ENCODE results near the gene PRAMEF8.
"Not testable (repeated sequence)": the region's sequence is repeated elsewhere in the genome, so short reads cannot be mapped to it uniquely, and the experiment has no call there.

The PRAMEF8 gene

DNA sequence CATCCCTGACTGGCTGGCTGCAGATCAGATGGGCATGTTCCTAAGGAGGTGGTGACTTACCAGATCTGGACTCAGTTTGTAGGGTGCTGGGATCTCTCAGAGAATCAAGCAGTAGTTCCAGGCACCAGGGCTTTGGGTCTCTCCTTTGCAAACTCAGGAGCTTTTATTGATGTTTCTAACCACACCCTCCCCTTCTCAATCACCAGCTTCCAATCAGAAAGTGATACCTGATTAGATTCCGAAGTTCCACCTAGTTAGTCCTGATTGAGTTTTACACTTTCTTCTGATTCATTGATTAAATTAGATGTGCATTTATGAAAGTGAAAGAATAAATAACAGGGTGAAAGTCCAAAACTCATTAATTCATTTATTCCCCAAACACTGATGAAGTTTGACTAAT lies at the start of gene PRAMEF8:
Gene PRAMEF8, minus strand, starts transcription at position 101 of the 400 bp plus-strand sequence. CDS start 1,046 bp downstream, outside the sequence.
- DNase-seq (ENCODE audit: low spot score), result not testable (repeated sequence)

GRCh38 chr1:13315281-13315680 lies 30.3 kb upstream of the PRAMEF8 start, which contains the start of gene PRAMEF15:
TSS of gene PRAMEF15 (plus strand) at chr1:13315581. CDS start at chr1:13318408, 2,827 bp downstream.
- not testable (repeated sequence) for DNase-seq (ENCODE audit: low spot score)

DNA sequence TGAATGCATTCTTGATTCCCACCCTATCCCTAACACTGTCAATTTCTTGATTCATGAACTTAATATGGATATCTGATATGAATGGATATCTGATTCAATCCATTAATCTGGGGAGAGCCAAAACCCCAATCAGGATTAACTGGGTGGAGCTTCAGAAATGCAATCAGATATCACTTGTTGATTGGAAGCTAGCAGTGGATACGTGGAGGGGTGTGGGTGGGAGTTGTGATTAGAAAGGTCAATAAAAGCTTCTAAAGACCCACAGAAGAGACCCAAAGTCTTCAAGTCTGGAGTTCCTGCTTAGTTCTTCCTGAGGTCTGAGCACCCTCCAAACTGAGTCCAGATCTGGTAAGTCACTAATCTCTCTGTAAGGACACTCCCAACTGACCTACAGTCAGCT lies 18.3 kb upstream of the PRAMEF8 start, which contains the start of gene PRAMEF33:
Gene PRAMEF33, plus strand, starts transcription at position 301 of the 400 bp plus-strand sequence. CDS start 2,416 bp downstream, outside the sequence.
- not testable (repeated sequence) for DNase-seq (ENCODE audit: low spot score)

DNA sequence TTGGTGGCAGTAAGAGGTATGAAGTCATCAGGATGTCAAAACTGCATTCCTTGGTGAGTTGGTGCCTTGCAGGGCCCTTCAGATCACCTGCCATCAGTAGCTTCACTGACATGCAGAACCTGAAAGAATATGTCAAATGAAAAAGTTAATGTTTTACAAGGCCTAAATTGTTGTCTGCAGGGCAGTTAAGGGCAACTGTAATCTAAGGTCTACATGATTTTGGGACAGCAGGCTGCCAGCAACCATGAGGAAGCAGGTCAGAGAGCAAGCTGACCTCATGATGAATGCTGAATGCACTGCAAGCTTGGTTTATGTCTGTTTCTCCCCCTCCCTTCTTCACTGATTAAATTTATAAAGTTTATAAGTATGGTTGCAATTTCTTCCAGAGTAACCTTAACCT lies 17.3 kb upstream of the PRAMEF8 start:
- DNase-seq (ENCODE audit: low spot score), result not testable (repeated sequence)

DNA sequence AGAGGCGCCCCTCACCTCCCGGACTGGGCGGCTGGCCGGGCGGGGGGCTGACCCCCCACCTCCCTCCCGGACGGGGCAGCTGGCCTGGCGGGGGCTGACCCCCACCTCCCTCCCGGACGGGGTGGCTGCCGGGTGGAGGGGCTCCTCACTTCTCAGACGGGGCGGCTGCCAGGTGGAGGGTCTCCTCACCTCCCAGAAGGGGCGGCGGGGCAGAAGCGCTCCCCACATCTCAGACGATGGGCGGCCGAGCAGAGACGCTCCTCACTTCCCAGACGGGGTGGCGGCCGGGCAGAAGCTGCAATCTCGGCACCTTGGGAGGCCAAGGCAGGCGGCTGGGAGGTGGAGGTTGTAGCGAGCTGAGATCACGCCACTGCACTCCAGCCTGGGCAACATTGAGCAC lies 13.8 kb upstream of the PRAMEF8 start:
- DNase-seq (ENCODE audit: low spot score), result not testable (repeated sequence)

GRCh38 chr1:13297216-13297931 lies 12.4 kb upstream of the PRAMEF8 start:
- not testable (repeated sequence) for DNase-seq (ENCODE audit: low spot score)

GRCh38 chr1:13289030-13289429 lies 4.1 kb upstream of the PRAMEF8 start:
- not testable (repeated sequence) for DNase-seq (ENCODE audit: low spot score)

- DNase-seq (ENCODE audit: low spot score), result not testable (repeated sequence)
Measured at GRCh38 chr1:13279617-13280016, 5.3 kb downstream of the PRAMEF8 start.

GRCh38 chr1:13277016-13277415 lies 7.9 kb downstream of the PRAMEF8 start:
- DNase-seq (ENCODE audit: low spot score), result not testable (repeated sequence)

DNA sequence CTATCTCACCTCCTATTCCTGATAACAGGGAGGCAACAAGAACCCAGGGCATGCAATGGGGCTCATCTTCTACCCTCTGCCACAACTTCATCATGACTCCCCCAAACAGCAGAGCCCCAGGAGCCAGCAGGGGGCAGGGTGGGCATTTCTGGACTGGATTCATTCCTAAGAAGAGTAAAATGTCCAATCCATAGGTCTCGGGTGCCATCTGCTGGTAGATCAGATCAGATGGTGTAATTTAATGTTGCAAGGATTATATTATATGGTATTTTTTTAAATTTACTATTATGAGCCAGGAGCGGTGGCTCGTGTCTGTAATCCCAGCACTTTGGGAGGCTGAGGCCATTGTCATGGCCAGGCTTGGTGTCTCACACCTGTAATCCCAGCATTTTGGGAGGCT lies 19.8 kb downstream of the PRAMEF8 start:
- not testable (repeated sequence) for DNase-seq (ENCODE audit: low spot score)

DNA sequence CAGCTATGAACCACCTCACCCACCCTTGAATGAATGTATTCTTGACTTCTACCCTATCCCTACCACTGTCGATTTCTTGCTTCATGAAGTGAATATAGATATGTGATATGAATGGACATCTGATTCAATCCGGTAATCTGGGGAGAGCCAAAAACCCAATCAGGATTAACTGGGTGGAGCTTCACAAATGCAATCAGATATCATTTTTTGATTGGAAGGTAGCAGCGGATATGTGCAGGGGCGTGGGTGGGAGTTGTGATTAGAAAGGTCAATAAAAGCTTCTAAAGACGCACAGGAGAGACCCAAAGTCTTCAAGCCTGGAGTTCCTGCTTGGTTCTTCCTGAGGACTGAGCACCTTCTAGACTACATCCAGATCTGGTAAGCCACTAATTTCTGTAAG lies 31.0 kb downstream of the PRAMEF8 start, which contains the start of gene PRAMEF5:
Gene PRAMEF5, plus strand, starts transcription at position 301 of the 400 bp plus-strand sequence. CDS start 5,071 bp downstream, outside the sequence.
- not testable (repeated sequence) for DNase-seq (ENCODE audit: low spot score)

DNA sequence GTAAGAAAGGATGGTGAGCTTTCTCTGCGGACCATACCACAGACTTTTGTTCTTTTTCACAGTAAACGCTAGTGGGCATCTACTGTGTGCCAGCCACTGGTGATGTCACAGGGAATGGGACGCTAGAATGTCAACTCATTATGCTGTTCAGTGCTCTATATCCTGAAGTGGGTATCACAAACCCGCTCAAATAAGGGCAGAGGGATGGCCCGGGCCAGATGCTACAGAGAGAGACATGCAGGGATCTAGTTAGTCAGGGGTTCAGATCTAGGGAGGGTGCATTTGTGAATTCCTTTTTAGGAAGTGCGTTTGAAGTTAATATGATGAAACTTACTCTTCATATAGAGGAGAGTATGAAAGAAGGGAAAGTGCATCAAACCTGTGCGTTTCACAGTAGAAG lies 37.8 kb downstream of the PRAMEF8 start:
- DNase-seq (ENCODE audit: low spot score), result not testable (repeated sequence)

GRCh38 chr1:13246554-13246871 lies 38.4 kb downstream of the PRAMEF8 start:
- not testable (repeated sequence) for DNase-seq (ENCODE audit: low spot score)

DNA sequence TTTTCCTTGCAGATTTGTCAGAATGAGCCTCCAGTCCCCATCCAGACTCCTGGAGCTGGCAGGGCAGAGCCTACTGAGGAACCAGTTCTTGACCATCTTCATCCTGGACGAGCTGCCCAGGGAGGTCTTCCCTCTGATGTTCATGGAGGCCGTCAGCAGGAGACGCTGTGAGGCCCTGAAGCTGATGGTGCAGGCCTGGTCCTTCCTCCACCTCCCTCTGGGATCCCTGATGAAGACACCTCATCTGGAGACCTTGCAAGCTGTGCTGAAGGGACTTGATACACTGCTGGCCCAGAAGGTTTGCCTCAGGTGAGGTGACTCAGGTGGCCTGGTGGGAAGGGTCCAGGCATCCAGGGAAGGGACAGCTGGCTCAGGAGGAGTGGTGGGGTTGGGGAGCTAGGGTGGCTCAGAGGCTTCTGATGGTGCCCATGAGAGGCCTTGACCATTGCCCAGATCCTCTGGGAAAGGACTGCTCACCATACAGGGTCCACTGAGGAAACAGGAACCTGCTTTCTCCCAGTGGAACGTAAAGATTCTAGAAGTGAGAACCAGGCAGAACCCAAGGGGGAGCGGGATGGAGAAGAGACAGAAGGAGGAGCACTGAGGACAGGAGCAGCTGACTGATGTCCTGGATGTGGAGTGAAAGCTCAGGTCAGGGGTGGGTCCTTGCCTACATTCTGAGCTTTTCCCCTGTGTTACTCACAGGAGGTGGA lies 38.9 kb downstream of the PRAMEF8 start:
- DNase-seq (ENCODE audit: low spot score), result not testable (repeated sequence)

DNA sequence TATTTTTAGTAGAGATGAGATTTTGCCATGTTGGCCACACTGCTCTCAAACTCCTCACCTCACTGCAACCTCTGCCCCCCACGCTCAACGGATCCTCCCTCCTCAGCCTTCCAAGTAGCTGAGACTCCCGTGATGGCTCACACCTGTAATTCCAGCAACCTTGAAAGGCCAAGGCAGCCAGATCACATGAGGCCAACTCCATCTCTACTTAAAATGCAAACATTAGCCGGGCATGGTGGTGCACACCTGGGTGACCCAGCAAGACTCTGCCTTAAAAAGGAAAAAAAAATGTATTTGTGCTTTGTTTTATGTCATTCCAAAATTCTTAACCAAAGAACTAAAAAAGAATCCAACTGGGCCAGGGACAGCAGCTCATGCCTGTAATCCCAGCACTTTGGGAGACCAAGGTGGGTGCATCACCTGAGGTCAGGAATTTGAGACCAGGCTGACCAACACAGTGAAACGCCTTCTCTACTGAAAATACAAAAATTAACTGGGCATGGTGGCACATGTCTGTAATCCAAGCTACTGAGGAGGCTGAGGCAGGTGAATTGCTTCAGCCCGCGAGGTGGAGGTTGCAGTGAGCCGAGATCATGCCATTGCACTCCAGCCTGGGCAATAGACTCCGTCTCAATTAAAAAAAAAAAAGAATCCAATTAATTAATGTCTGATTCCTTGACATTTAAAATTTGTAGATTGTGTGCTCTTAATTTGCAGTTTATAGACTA lies 41.2 kb downstream of the PRAMEF8 start:
- DNase-seq (ENCODE audit: low spot score), result not testable (repeated sequence)

- DNase-seq (ENCODE audit: low spot score), result not testable (repeated sequence)
Measured at GRCh38 chr1:13239633-13240032, 45.3 kb downstream of the PRAMEF8 start.

- not testable (repeated sequence) for DNase-seq (ENCODE audit: low spot score)
Measured at GRCh38 chr1:13237572-13237971, 47.4 kb downstream of the PRAMEF8 start.

GRCh38 chr1:13234057-13234456 lies 50.9 kb downstream of the PRAMEF8 start:
- not testable (repeated sequence) for DNase-seq (ENCODE audit: low spot score)

DNA sequence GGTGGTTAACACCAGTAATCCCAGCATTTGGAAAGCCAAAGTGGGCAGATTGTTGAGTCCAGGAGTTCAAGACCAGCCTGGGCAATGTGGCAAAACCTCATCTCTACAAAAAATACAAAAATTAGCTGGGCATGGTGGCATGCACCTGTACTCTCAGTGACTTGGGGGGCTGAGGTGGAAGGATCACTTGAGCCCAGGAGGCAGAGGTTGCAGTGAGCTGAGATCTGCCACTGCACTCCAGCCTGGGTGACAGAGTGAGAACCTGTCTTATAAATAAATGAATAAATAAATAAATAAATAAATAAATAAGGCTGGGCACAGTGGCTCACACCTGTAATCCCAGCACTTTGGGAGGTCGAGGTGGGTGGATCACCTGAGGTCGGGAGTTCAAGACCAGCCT lies 52.9 kb downstream of the PRAMEF8 start:
- not testable (repeated sequence) for DNase-seq (ENCODE audit: low spot score)
